Body of pancreas (tissue), 4 donors: ENCODE data around the gene CDK14. TPM values are rescaled to one million over a fixed set of nuclear protein-coding genes. Genes with fewer than 3 reads are reported as not detected.
A peak's percentile ranks its signal among the peaks of the same experiment; 100 is the strongest.

Source experiments
- ATAC-seq: fragments of 150-250 bp; one replicate; pipeline ENCODE4 v1.9.1; 2016
- DNase-seq, 4 donors: peaks; one replicate each; pipeline ENCODE4 v3.0.0-alpha.2; 2019
- H3K27ac ChIP-seq, 4 donors: fragments of 200-600 bp; sonication (generic); 1 replicate in 3 of 4; 2 replicates in 1 of 4; pipeline versions ENCODE4 v1.5.1 to v1.6.1; 2016 to 2019; ENCODE audit warnings: mild to moderate bottlenecking in 1 of 4, mixed read lengths in 1 of 4, moderate library complexity in 1 of 4
- H3K27me3 ChIP-seq, 2 donors: fragments of 200-600 bp; sonication (generic); one replicate each; pipeline ENCODE4 v1.6.0; 2016; ENCODE audit warnings: mild to moderate bottlenecking in 1 of 2
- H3K36me3 ChIP-seq, 2 donors: fragments of 200-600 bp; sonication (generic); replicated peaks in 1 of 2; 2 replicates each; pipeline ENCODE4 v1.5.1; 2016; ENCODE audit warnings: low read depth in 2 of 2; ENCODE audit not compliant: insufficient read depth in 1 of 2
- H3K4me1 ChIP-seq: fragments of 200-600 bp; sonication (generic); one replicate; pipeline ENCODE4 v1.6.0; 2016
- H3K4me3 ChIP-seq, 2 donors: fragments of 200-600 bp; sonication (generic); 1 replicate in 1 of 2; 2 replicates in 1 of 2; pipeline ENCODE4 v1.5.1; 2016 to 2019
- H3K9me3 ChIP-seq, 3 donors: fragments of 200-600 bp; sonication (generic); 1 replicate in 2 of 3; 2 replicates in 1 of 3; pipeline ENCODE4 v1.5.1; 2016
- CTCF ChIP-seq, 7 experiments: fragments of 450-650 bp in 4 of 7; fragments of 200-600 bp in 3 of 7; sonication (generic) in 3 of 7; IDR thresholded peaks; one replicate each; pipeline ENCODE4 v1.5.1; 2016 to 2019; ENCODE audit warnings: antibody characterized with exemption in 7 of 7
- POLR2A ChIP-seq, 3 donors: fragments of 450-650 bp; IDR thresholded peaks; one replicate each; pipeline ENCODE4 v1.6.1; 2016; ENCODE audit warnings: antibody characterized with exemption in 3 of 3, mild to moderate bottlenecking in 2 of 3
- WGBS, 2 donors: methylation state at CpG; one replicate each; pipeline ENCODE4 v1.1.5; 2017; 5-methylcytosine and 5-hydroxymethylcytosine counted together
- intact Hi-C: fragments of 100-400 bp; cut with DNase I; formaldehyde crosslinking; loops from one replicate; pipeline ENCODE4 v1.15.1; 2023
- total RNA-seq, 2 donors: library from RNA; depleted of rRNA; stranded (reverse); fragments of >200 nt; gene quantifications; one replicate each; pipeline ENCODE4 v1.1.0, GENCODE V29; 2016

CDK14 gene
- total RNA-seq, 2 donors from 2014 or later: 21.8 to 35.6 TPM

DNA sequence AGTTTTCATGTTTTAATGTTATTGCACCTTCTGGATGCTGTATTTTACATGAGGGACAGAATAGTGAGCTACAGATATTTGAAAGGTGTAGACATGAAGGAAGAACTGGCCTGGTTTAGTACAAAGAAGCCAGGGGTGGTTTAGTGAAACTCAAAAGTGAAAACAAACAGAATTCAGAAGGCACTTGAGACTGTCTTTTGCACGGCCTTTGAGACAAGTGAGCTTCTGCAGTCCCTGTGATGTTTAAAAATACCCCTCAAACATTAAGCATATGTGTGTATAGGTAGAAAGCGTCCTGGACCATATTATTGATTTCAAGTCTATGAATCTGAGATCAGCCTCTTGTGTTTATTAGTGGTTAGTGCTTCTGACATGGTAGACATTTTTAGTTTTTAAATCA is 118.9 kb downstream of the CDK14 start:
- Histone ChIP-seq H3K36me3 (no peaks in the 10 kb centered on the region), H3K27ac (peak overlapping the region in 2 of 4 donors; percentile 79 to 90), H3K27me3 (no peaks in the 10 kb centered on the region), H3K4me1 (peaks cover 80% of the 10 kb centered on the region), H3K4me3 (no peak overlapping the region), H3K9me3 (no peaks in the 10 kb centered on the region)
- ATAC-seq (no peak), DNase-seq (no peak)
- TF ChIP-seq POLR2A (IDR thresholded peaks at IDR 0.05): no peak
- no peak for TF ChIP-seq CTCF (IDR thresholded peaks at IDR 0.05)
- intact Hi-C loops: no loop called here
- WGBS, 2 donors: 64 to 75% methylated on average over 2 of the region's 2 CpGs

DNA sequence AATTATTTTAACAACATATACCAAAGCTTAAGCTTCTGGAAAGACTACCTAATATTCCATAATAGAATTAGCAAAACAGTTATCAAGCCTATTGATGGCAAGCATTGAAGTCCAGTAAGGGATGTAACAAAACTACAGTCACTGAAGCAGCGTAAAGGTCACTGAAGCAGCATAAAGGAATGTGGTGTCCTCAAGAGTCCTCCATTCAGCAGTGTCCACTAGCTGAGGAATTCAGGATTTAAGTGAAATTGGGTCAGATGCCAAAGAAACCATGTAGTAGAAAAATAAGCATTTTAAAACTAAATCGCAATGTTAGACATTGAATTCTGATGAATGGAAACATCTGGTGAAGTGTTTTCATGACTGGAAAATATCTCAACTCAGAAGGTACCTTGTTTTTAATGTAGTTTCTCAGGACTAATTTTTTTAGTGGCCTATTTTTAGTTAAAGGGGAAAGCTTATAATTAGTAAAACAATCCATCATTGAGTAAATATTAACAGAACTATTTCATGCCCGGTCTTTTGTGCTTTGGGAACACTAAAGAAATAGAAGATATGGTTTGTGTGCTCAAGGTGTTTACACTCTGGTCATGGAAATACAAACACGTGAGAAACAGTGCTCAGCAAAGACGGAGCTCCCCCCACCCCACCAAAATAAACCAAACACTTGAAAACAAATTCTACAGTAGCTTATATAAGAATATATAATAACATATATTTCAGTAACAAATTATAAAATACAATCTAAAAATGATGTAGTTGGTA is 121.4 kb downstream of the CDK14 start:
- no peaks in the 10 kb centered on the region for H3K27me3 ChIP-seq
- peak; percentile 29 to 69 (median 42) for DNase-seq
- H3K4me1 ChIP-seq: peaks cover 88% of the 10 kb centered on the region
- intact Hi-C loops: no loop called here
- no peak overlapping the region for H3K4me3 ChIP-seq
- H3K27ac ChIP-seq: peak overlapping the region; percentile 68 to 90 (median 80)
- no peaks in the 10 kb centered on the region for H3K36me3 ChIP-seq
- peak; percentile 76 for ATAC-seq
- WGBS, 2 donors: 11 to 12% methylated on average over 5 of the region's 5 CpGs
- no peak for TF ChIP-seq CTCF (IDR thresholded peaks at IDR 0.05)
- TF ChIP-seq POLR2A (IDR thresholded peaks at IDR 0.05): no peak
- H3K9me3 ChIP-seq: no peaks in the 10 kb centered on the region

GRCh38 chr7:90719155-90719554 is 123.0 kb downstream of the CDK14 start:
- H3K27ac ChIP-seq: peak overlapping the region; percentile 63 to 90 (median 80)
- H3K9me3 ChIP-seq: no peaks in the 10 kb centered on the region
- 16 to 37% methylated on average over 3 of the region's 3 CpGs for WGBS, 2 donors
- peaks cover 87% of the 10 kb centered on the region for H3K4me1 ChIP-seq
- no peaks in the 10 kb centered on the region for H3K27me3 ChIP-seq
- ATAC-seq (no peak), DNase-seq (no peak)
- no peak overlapping the region for H3K4me3 ChIP-seq
- intact Hi-C loops: no loop called here
- no peak for TF ChIP-seq POLR2A (IDR thresholded peaks at IDR 0.05)
- H3K36me3 ChIP-seq: no peaks in the 10 kb centered on the region

DNA sequence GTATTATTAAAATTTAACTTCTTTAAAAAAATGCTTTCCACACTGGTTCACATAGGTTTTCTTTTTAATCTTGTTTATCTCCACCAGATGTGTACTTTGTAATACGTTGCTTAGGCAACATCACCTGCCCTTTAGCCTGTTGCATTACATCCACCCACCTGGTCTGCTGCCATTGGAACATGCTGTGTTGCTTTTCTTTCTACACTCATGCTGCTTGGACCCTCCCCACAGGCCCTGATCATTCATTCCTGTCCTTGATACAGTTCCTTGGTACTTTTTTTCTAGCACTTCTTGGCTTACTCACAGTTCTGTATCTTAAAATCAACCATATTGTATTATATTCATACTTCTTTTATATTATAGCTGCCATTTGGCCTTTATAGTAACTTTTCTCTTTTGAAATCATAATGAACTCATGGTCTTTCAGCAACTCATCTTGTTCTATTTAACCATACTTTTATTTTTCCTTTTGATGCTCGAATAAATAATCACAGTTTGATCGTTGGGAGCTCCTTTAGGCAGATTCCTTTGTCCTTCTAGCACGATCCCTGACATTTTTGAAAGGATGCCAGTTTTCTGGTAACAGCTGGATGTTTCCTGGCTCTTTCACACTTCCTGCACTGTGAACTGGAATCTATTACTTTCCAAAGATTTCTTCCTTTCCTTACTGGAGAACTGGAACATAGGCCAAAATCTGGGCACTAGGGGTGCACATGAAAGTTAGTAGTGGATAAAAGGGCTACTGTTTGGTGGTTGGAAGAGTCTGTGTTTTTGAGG is 125.1 kb downstream of the CDK14 start:
- DNase-seq: peak; percentile 86 to 96 (median 94)
- intact Hi-C loops: no loop called here
- no peak for TF ChIP-seq CTCF (IDR thresholded peaks at IDR 0.05)
- no peak for TF ChIP-seq POLR2A (IDR thresholded peaks at IDR 0.05)
- no peaks in the 10 kb centered on the region for H3K9me3 ChIP-seq
- peaks cover 90% of the 10 kb centered on the region for H3K4me1 ChIP-seq
- ATAC-seq: peak; percentile 93
- WGBS, 2 donors: 6 to 12% methylated on average over 4 of the region's 4 CpGs
- no peaks in the 10 kb centered on the region for H3K27me3 ChIP-seq
- H3K36me3 ChIP-seq: no peaks in the 10 kb centered on the region
- peak overlapping the region; percentile 29 to 90 (median 80) for H3K27ac ChIP-seq
- H3K4me3 ChIP-seq: no peak overlapping the region

GRCh38 chr7:90721869-90722431 is 125.8 kb downstream of the CDK14 start:
- TF ChIP-seq POLR2A (IDR thresholded peaks at IDR 0.05): no peak
- TF ChIP-seq CTCF (IDR thresholded peaks at IDR 0.05): no peak
- no peaks in the 10 kb centered on the region for H3K36me3 ChIP-seq
- ATAC-seq (no peak), DNase-seq (no peak)
- H3K27me3 ChIP-seq: no peaks in the 10 kb centered on the region
- no peaks in the 10 kb centered on the region for H3K9me3 ChIP-seq
- H3K4me1 ChIP-seq: peaks cover 90% of the 10 kb centered on the region
- 85 to 89% methylated on average over 7 of the region's 7 CpGs for WGBS, 2 donors
- intact Hi-C loops: no loop called here
- peak overlapping the region; percentile 49 to 90 (median 80) for H3K27ac ChIP-seq
- H3K4me3 ChIP-seq: no peak overlapping the region
